Measurements from ENCODE around the gene ORM2. TPM values are rescaled to one million over a fixed set of nuclear protein-coding genes. Genes with fewer than 3 reads are reported as not detected.
"Not testable (repeated sequence)": the region's sequence is repeated elsewhere in the genome, so short reads cannot be mapped to it uniquely, and the experiment has no call there.

The ORM2 gene
- total RNA-seq, 1 experiment from 2014 or later = 46.0 TPM

GRCh38 chr9:114332474-114333040 lies 2.9 kb downstream of the ORM2 start:
- H3K27ac Mint-ChIP-seq (ENCODE audit: unreplicated experiment); H3K36me3 ChIP-seq (ENCODE audit: control insufficient read depth, insufficient read depth, low read length); H3K4me3 Mint-ChIP-seq (ENCODE audit: unreplicated experiment); DNase-seq; H3K27me3 Mint-ChIP-seq (ENCODE audit: insufficient read depth, unreplicated experiment); intact Hi-C loops (cut with micrococcal nuclease; ENCODE audit: unreplicated experiment); H3K9me3 Mint-ChIP-seq (ENCODE audit: unreplicated experiment); CTCF ChIA-PET; H3K4me3 ChIP-seq (ENCODE audit: low read depth, low read length); H3K9me3 ChIP-seq; H3K4me1 Mint-ChIP-seq (ENCODE audit: low read depth, unreplicated experiment); POLR2A ChIA-PET; H3K27me3 ChIP-seq (replicated peaks; ENCODE audit: control insufficient read depth, insufficient read depth, low read length): not testable (repeated sequence)
- BruUV-seq (replicated peaks) = TSS peak; percentile 2
- H3K36me3 Mint-ChIP-seq (ENCODE audit: insufficient read depth, unreplicated experiment) = peaks cover 19% of the 10 kb centered on the region
- H3K4me1 ChIP-seq = peaks cover 22% of the 10 kb centered on the region

DNA sequence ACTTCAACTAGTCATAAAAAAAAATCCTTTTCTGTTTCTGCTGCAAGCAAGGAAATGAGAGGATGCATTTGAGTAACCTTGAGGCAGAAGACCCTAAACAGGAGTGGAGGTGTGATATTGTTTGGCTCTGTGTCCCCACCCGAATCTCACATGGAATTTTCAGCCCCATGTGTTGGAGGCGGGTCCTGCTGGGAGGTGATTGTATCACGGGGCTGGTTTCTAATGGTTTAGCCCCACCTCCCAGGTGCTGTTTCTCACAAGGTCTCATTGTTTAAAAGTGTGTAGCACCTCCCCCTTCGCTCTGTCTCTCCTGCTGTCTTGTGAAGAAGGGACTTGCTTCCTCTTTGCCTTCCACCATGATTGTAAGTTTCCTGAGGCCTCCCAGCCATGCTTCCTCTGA lies 4.0 kb downstream of the ORM2 start:
- intact Hi-C loops (cut with micrococcal nuclease; ENCODE audit: unreplicated experiment); H3K4me3 ChIP-seq (ENCODE audit: low read depth, low read length); DNase-seq; H3K36me3 ChIP-seq (ENCODE audit: control insufficient read depth, insufficient read depth, low read length); H3K27me3 Mint-ChIP-seq (ENCODE audit: insufficient read depth, unreplicated experiment); H3K4me1 Mint-ChIP-seq (ENCODE audit: low read depth, unreplicated experiment); H3K9me3 Mint-ChIP-seq (ENCODE audit: unreplicated experiment); POLR2A ChIA-PET; CTCF ChIA-PET; H3K27ac Mint-ChIP-seq (ENCODE audit: unreplicated experiment); BruUV-seq (replicated peaks); H3K4me3 Mint-ChIP-seq (ENCODE audit: unreplicated experiment); H3K9me3 ChIP-seq; H3K27me3 ChIP-seq (replicated peaks; ENCODE audit: control insufficient read depth, insufficient read depth, low read length): not testable (repeated sequence)
- H3K36me3 Mint-ChIP-seq (ENCODE audit: insufficient read depth, unreplicated experiment) = peaks cover 19% of the 10 kb centered on the region
- H3K4me1 ChIP-seq = peaks cover 18% of the 10 kb centered on the region

DNA sequence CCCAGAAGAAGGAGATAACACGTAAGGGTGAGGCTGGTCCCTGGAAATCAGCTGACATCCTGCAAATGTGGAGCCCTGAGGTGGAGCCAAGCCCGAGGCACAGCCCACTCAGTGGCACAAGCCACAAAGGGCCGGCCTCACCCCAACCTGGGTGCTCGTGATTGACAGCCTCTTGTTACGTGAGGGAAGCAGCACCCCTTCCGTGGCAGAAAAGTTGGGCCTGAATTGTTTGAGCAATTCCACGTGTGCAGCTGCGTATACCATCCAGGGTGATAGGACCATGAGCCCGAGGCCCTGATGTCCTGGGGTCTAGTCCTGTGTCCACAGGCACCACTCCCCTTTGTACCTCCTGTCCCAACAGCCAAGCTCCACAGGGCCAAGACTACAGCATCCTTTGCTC lies 4.8 kb downstream of the ORM2 start:
- DNase-seq = no peak
- intact Hi-C loops (cut with micrococcal nuclease; ENCODE audit: unreplicated experiment) = no loop called here
- no peak overlapping the region for H3K27ac Mint-ChIP-seq (ENCODE audit: unreplicated experiment)
- ChIA-PET POLR2A (no interaction called here), CTCF (no interaction called here)
- Histone ChIP-seq H3K4me3 (ENCODE audit: low read depth, low read length) (no peak overlapping the region), H3K27me3 (replicated peaks; ENCODE audit: control insufficient read depth, insufficient read depth, low read length) (no peaks in the 10 kb centered on the region), H3K4me1 (peaks cover 11% of the 10 kb centered on the region), H3K9me3 (no peaks in the 10 kb centered on the region), H3K36me3 (ENCODE audit: control insufficient read depth, insufficient read depth, low read length) (no peaks in the 10 kb centered on the region)
- TF ChIP-seq, protein P1, sequence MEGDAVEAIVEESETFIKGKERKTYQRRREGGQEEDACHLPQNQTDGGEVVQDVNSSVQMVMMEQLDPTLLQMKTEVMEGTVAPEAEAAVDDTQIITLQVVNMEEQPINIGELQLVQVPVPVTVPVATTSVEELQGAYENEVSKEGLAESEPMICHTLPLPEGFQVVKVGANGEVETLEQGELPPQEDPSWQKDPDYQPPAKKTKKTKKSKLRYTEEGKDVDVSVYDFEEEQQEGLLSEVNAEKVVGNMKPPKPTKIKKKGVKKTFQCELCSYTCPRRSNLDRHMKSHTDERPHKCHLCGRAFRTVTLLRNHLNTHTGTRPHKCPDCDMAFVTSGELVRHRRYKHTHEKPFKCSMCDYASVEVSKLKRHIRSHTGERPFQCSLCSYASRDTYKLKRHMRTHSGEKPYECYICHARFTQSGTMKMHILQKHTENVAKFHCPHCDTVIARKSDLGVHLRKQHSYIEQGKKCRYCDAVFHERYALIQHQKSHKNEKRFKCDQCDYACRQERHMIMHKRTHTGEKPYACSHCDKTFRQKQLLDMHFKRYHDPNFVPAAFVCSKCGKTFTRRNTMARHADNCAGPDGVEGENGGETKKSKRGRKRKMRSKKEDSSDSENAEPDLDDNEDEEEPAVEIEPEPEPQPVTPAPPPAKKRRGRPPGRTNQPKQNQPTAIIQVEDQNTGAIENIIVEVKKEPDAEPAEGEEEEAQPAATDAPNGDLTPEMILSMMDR (IDR thresholded peaks at IDR 0.05; ENCODE audit: insufficient read depth in 1 of 2, low read depth in 1 of 2, low read length in 1 of 2, severe bottlenecking in 1 of 2, unreplicated experiment in 1 of 2) = no peak
- peaks cover 6% of the 10 kb centered on the region for H3K4me1 Mint-ChIP-seq (ENCODE audit: low read depth, unreplicated experiment)
- H3K4me3 Mint-ChIP-seq (ENCODE audit: unreplicated experiment) = no peak overlapping the region
- H3K27me3 Mint-ChIP-seq (ENCODE audit: insufficient read depth, unreplicated experiment) = no peaks in the 10 kb centered on the region
- peaks cover 19% of the 10 kb centered on the region for H3K36me3 Mint-ChIP-seq (ENCODE audit: insufficient read depth, unreplicated experiment)
- H3K9me3 Mint-ChIP-seq (ENCODE audit: unreplicated experiment) = no peaks in the 10 kb centered on the region
- BruUV-seq (replicated peaks) = no TSS peak

DNA sequence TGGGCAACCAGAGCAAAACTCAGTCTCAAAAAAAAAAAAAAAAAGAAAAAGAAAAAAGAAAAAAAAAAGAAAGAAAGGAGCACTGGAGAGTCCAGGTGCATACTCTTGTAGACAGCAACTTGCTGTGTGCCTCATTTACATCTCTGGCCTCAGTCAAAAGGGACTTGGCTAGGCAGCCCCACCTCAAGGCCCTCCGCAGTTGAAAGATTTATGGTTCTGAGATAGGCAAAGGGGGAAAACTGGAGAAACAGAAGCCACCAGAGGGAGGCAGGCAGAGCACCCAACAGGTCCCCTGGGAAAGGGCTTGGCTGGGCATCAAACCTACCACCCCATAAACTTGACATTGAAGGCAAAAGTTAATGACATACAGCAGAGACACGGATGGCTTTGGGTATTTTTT lies 6.1 kb downstream of the ORM2 start:
- no peak overlapping the region for H3K4me3 Mint-ChIP-seq (ENCODE audit: unreplicated experiment)
- ChIA-PET CTCF (no interaction called here), POLR2A (no interaction called here)
- no peaks in the 10 kb centered on the region for H3K36me3 ChIP-seq (ENCODE audit: control insufficient read depth, insufficient read depth, low read length)
- no peak overlapping the region for H3K27ac Mint-ChIP-seq (ENCODE audit: unreplicated experiment)
- H3K4me3 ChIP-seq (ENCODE audit: low read depth, low read length) = no peak overlapping the region
- H3K36me3 Mint-ChIP-seq (ENCODE audit: insufficient read depth, unreplicated experiment) = peaks cover 21% of the 10 kb centered on the region
- H3K4me1 Mint-ChIP-seq (ENCODE audit: low read depth, unreplicated experiment) = peaks cover 6% of the 10 kb centered on the region
- peaks cover 11% of the 10 kb centered on the region for H3K4me1 ChIP-seq
- no peaks in the 10 kb centered on the region for H3K27me3 ChIP-seq (replicated peaks; ENCODE audit: control insufficient read depth, insufficient read depth, low read length)
- H3K27me3 Mint-ChIP-seq (ENCODE audit: insufficient read depth, unreplicated experiment) = no peaks in the 10 kb centered on the region
- H3K9me3 Mint-ChIP-seq (ENCODE audit: unreplicated experiment) = no peaks in the 10 kb centered on the region
- no TSS peak for BruUV-seq (replicated peaks)
- TF ChIP-seq, protein P1 (IDR thresholded peaks at IDR 0.05; ENCODE audit: insufficient read depth in 1 of 2, low read depth in 1 of 2, low read length in 1 of 2, severe bottlenecking in 1 of 2, unreplicated experiment in 1 of 2) = no peak
- no peak for DNase-seq
- intact Hi-C loops (cut with micrococcal nuclease; ENCODE audit: unreplicated experiment) = no loop called here
- no peaks in the 10 kb centered on the region for H3K9me3 ChIP-seq

Data from Caco-2 (cell line).